Parathyroid adenoma (tissue), 2 donors: ENCODE data around the gene OPCML.

ENCODE experiments used
- H2AFZ ChIP-seq: fragments of 300-600 bp; sonication (generic); one replicate; pipeline ENCODE4 v1.7.0; 2017; ENCODE audit warnings: antibody characterized with exemption, mild to moderate bottlenecking
- H3K27ac ChIP-seq: fragments of 300-600 bp; sonication (generic); one replicate; pipeline ENCODE4 v1.7.0; 2017
- H3K27me3 ChIP-seq: fragments of 300-600 bp; sonication (generic); one replicate; pipeline ENCODE4 v1.7.0; 2017; ENCODE audit warnings: low read length; ENCODE audit not compliant: control insufficient read depth, insufficient read depth
- H3K36me3 ChIP-seq: fragments of 300-600 bp; sonication (generic); one replicate; pipeline ENCODE4 v1.7.0; 2017; ENCODE audit warnings: low read length; ENCODE audit not compliant: control insufficient read depth, insufficient read depth
- H3K4me1 ChIP-seq: fragments of 300-600 bp; sonication (generic); one replicate; pipeline ENCODE4 v1.7.0; 2017; ENCODE audit warnings: control low read depth
- H3K4me2 ChIP-seq: fragments of 300-600 bp; sonication (generic); one replicate; pipeline ENCODE4 v1.7.0; 2017; ENCODE audit warnings: low read length
- H3K4me3 ChIP-seq: fragments of 300-600 bp; sonication (generic); one replicate; pipeline ENCODE4 v1.7.0; 2017; ENCODE audit warnings: low read depth, low read length
- H3K79me2 ChIP-seq: fragments of 300-600 bp; sonication (generic); one replicate; pipeline ENCODE4 v1.7.0; 2017; ENCODE audit warnings: control low read depth
- H3K9ac ChIP-seq: fragments of 300-600 bp; sonication (generic); one replicate; pipeline ENCODE4 v1.7.0; 2017; ENCODE audit warnings: mild to moderate bottlenecking
- H3K9me3 ChIP-seq: fragments of 300-600 bp; sonication (generic); one replicate; pipeline ENCODE4 v1.7.0; 2017; ENCODE audit warnings: low read length; ENCODE audit not compliant: control insufficient read depth
- CTCF ChIP-seq: fragments of 300-600 bp; sonication (generic); IDR thresholded peaks from one replicate; pipeline ENCODE4 v1.7.0; 2017; ENCODE audit warnings: antibody characterized with exemption, mild to moderate bottlenecking
- donor health status: primary hyperparathyroidism.

The OPCML gene

GRCh38 chr11:133525976-133526375 lies 6.3 kb downstream of the OPCML start:
- no peaks in the 10 kb centered on the region for H3K27me3 ChIP-seq
- H3K4me2 ChIP-seq = no peak overlapping the region
- no peak overlapping the region for H2AFZ ChIP-seq
- no peak overlapping the region for H3K4me3 ChIP-seq
- no peak for TF ChIP-seq CTCF
- H3K79me2 ChIP-seq = no peaks in the 10 kb centered on the region
- H3K9me3 ChIP-seq = no peaks in the 10 kb centered on the region
- peaks cover 6% of the 10 kb centered on the region for H3K4me1 ChIP-seq
- H3K9ac ChIP-seq = no peak overlapping the region
- no peaks in the 10 kb centered on the region for H3K36me3 ChIP-seq
- no peak overlapping the region for H3K27ac ChIP-seq

- Histone ChIP-seq H3K79me2 (no peaks in the 10 kb centered on the region), H3K27me3 (no peaks in the 10 kb centered on the region), H3K4me3 (no peak overlapping the region), H3K9me3 (no peaks in the 10 kb centered on the region), H3K36me3 (no peaks in the 10 kb centered on the region), H3K4me2 (no peak overlapping the region), H3K27ac (no peak overlapping the region), H2AFZ (no peak overlapping the region), H3K4me1 (peaks cover 6% of the 10 kb centered on the region), H3K9ac (no peak overlapping the region)
- no peak for TF ChIP-seq CTCF
These were observed 7.8 kb downstream of the OPCML start for GRCh38 chr11:133524488-133524887.

GRCh38 chr11:133522344-133522743 lies 10.0 kb downstream of the OPCML start:
- Histone ChIP-seq H3K27ac (no peak overlapping the region), H3K79me2 (no peaks in the 10 kb centered on the region), H3K4me3 (no peak overlapping the region), H3K36me3 (no peaks in the 10 kb centered on the region), H3K9ac (no peak overlapping the region), H3K4me2 (peak overlapping the region; percentile 17), H2AFZ (no peak overlapping the region), H3K27me3 (no peaks in the 10 kb centered on the region), H3K4me1 (peaks cover 6% of the 10 kb centered on the region), H3K9me3 (no peaks in the 10 kb centered on the region)
- TF ChIP-seq CTCF = no peak

GRCh38 chr11:133521502-133521901 lies 10.8 kb downstream of the OPCML start:
- no peak overlapping the region for H3K27ac ChIP-seq
- H3K9me3 ChIP-seq = no peaks in the 10 kb centered on the region
- no peaks in the 10 kb centered on the region for H3K36me3 ChIP-seq
- H3K79me2 ChIP-seq = no peaks in the 10 kb centered on the region
- H3K9ac ChIP-seq = no peak overlapping the region
- no peak overlapping the region for H2AFZ ChIP-seq
- no peaks in the 10 kb centered on the region for H3K27me3 ChIP-seq
- H3K4me2 ChIP-seq = no peak overlapping the region
- no peak overlapping the region for H3K4me3 ChIP-seq
- no peak for TF ChIP-seq CTCF
- H3K4me1 ChIP-seq = peaks cover 6% of the 10 kb centered on the region

GRCh38 chr11:133520707-133521106 lies 11.6 kb downstream of the OPCML start:
- Histone ChIP-seq H2AFZ (no peak overlapping the region), H3K27me3 (no peaks in the 10 kb centered on the region), H3K79me2 (no peaks in the 10 kb centered on the region), H3K4me3 (no peak overlapping the region), H3K4me1 (peaks cover 6% of the 10 kb centered on the region), H3K27ac (no peak overlapping the region), H3K9me3 (no peaks in the 10 kb centered on the region), H3K4me2 (no peak overlapping the region), H3K36me3 (no peaks in the 10 kb centered on the region), H3K9ac (no peak overlapping the region)
- TF ChIP-seq CTCF = no peak
